K562 (cell line): Measurements from ENCODE around the gene TOX2. TPM values are rescaled to one million over a fixed set of nuclear protein-coding genes. Genes with fewer than 3 reads are reported as not detected.

Experiments used
- ATAC-seq: fragments of 200-7000 bp; cut with Tn5 transposase; 3 replicates; pipeline ENCODE4 v1.9.1; 2020; ENCODE audit warnings: moderate library complexity
- BruUV-seq: library from RNA; stranded (reverse); fragments of 400-500 nt; replicated peaks from 2 replicates; lab custom pipeline; 2021; lab: Mats Ljungman, UMichigan
- CTCF ChIA-PET: fragments of 300-600 bp; formaldehyde crosslinking; extraction: SDS; loops from one replicate; lab custom pipeline; 2021; ENCODE audit warnings: low intra/inter-chr PET ratio; lab: Yijun Ruan, JAX
- POLR2A ChIA-PET: fragments of 300-600, 350-650 bp; sonication (Branson Sonifier 250); formaldehyde crosslinking; extraction: SDS; loops from one replicate; lab custom pipeline; 2021; ENCODE audit warnings: antibody characterized with exemption, inconsistent platforms; lab: Yijun Ruan, JAX
- DNase-seq, 4 experiments: peaks; one replicate each; pipeline versions ENCODE4 v3.0.0 to v3.0.0-alpha.2; 2011 to 2018; ENCODE audit warnings: low spot score in 3 of 4, mixed read lengths in 3 of 4; ENCODE audit errors: extremely low read depth in 1 of 4
- FAIRE-seq: peaks from 2 replicates; lab custom pipeline; 2011; peaks lifted over from hg19 to GRCh38; lab: Jason Lieb, UNC
- H2AFZ ChIP-seq: 2 replicates; pipeline ENCODE4 v1.6.0; 2011; ENCODE audit warnings: low read depth, low read length, control low read depth, inconsistent platforms
- H3K27ac ChIP-seq: fragments of 200-600 bp; 3 replicates; pipeline ENCODE4 v1.8.0; 2011; ENCODE audit warnings: low read depth, mild to moderate bottlenecking, control low read depth, inconsistent platforms, low read length, moderate library complexity, mixed read lengths; ENCODE audit errors: extremely low read depth
- H3K27me3 ChIP-seq, 2 experiments: fragments of 300-600 bp in 1 of 2; 2 replicates in 1 of 2; 3 replicates in 1 of 2; pipeline versions ENCODE4 v1.6.0 to v1.8.0; 2011; ENCODE audit warnings: inconsistent platforms in 2 of 2, low read length in 2 of 2, mild to moderate bottlenecking in 1 of 2, mixed read lengths in 1 of 2, moderate library complexity in 1 of 2; ENCODE audit not compliant: control insufficient read depth in 2 of 2, insufficient read depth in 2 of 2
- H3K36me3 ChIP-seq: fragments of 300-600 bp; 3 replicates; pipeline ENCODE4 v1.8.0; 2011; ENCODE audit warnings: mild to moderate bottlenecking, low read length, inconsistent platforms; ENCODE audit not compliant: control insufficient read depth, insufficient read depth
- H3K4me1 ChIP-seq, 2 experiments: fragments of 200-600 bp in 1 of 2; replicated peaks in 1 of 2; 2 replicates in 1 of 2; 3 replicates in 1 of 2; pipeline versions ENCODE4 v1.5.1 to v1.8.0; 2011; ENCODE audit warnings: inconsistent platforms in 2 of 2, low read length in 2 of 2, mild to moderate bottlenecking in 1 of 2, mixed read lengths in 1 of 2, moderate library complexity in 1 of 2; ENCODE audit not compliant: control insufficient read depth in 2 of 2, insufficient read depth in 2 of 2
- H3K4me2 ChIP-seq: 2 replicates; pipeline ENCODE4 v1.6.1; 2011; ENCODE audit warnings: low read length, control low read depth, inconsistent platforms, mixed read lengths; ENCODE audit not compliant: insufficient read depth
- H3K4me3 ChIP-seq: fragments of 200-600 bp; sonication (generic), shearing (Covaris generic); 2 replicates; pipeline ENCODE4 v1.5.1; 2016; ENCODE audit warnings: control low read depth, inconsistent platforms
- H3K79me2 ChIP-seq: fragments of 200-600 bp; 3 replicates; pipeline ENCODE4 v1.8.0; 2011; ENCODE audit warnings: low read length, inconsistent platforms; ENCODE audit not compliant: control insufficient read depth, insufficient read depth
- H3K9ac ChIP-seq, 2 experiments: 2 replicates each; pipeline versions ENCODE4 v1.6.0 to v1.6.1; 2011; ENCODE audit warnings: low read depth in 2 of 2, low read length in 2 of 2, control low read depth in 1 of 2, inconsistent platforms in 1 of 2, mild to moderate bottlenecking in 1 of 2, mixed read lengths in 1 of 2; ENCODE audit not compliant: insufficient read depth in 1 of 2
- H3K9me1 ChIP-seq: one replicate; pipeline ENCODE4 v1.6.0; 2011; ENCODE audit warnings: inconsistent platforms, mild to moderate bottlenecking, low read length, moderate library complexity; ENCODE audit not compliant: control insufficient read depth, insufficient read depth
- H3K9me3 ChIP-seq: replicated peaks from 2 replicates; pipeline ENCODE4 v1.5.1; 2011; ENCODE audit warnings: low read depth, low read length, inconsistent platforms; ENCODE audit not compliant: control insufficient read depth, insufficient read depth
- H4K20me1 ChIP-seq: replicated peaks from 2 replicates; pipeline ENCODE4 v1.6.1; 2011; ENCODE audit warnings: low read length, inconsistent platforms, mixed read lengths; ENCODE audit not compliant: control insufficient read depth, insufficient read depth
- DDX20 ChIP-seq: fragments of 450-650 bp; IDR thresholded peaks from 2 replicates; pipeline ENCODE4 v1.6.1; 2016; ENCODE audit warnings: missing genetic modification characterization, low read depth, mild to moderate bottlenecking, missing compliant biosample characterization, moderate library complexity
- EZH2 ChIP-seq: IDR thresholded peaks from 2 replicates; pipeline ENCODE4 v1.6.1; 2012; ENCODE audit warnings: low read depth, mild to moderate bottlenecking, inconsistent platforms, low read length, borderline replicate concordance
- NCOR1 ChIP-seq: fragments of 450-650 bp; IDR thresholded peaks from 2 replicates; pipeline ENCODE4 v1.6.1; 2016; ENCODE audit warnings: mild to moderate bottlenecking, moderate library complexity
- NR3C1 ChIP-seq: sonication (generic); formaldehyde crosslinking; IDR thresholded peaks from 2 replicates; pipeline ENCODE4 v1.8.1; 2022; ENCODE audit warnings: missing genetic modification reagents
- RBBP5 ChIP-seq: fragments of 200-600 bp; sonication (generic); IDR thresholded peaks from 2 replicates; pipeline ENCODE4 v1.6.1; 2012; ENCODE audit warnings: borderline replicate concordance, mild to moderate bottlenecking, low read length, control low read depth, inconsistent platforms; ENCODE audit not compliant: insufficient read depth, poor library complexity, severe bottlenecking
- RBM34 ChIP-seq: fragments of 200-400 bp; formaldehyde crosslinking; IDR thresholded peaks from 2 replicates; pipeline ENCODE4 v1.6.1; 2018; ENCODE audit warnings: low read length, borderline replicate concordance; ENCODE audit not compliant: insufficient read depth
- TARDBP ChIP-seq: fragments of 450-650 bp; IDR thresholded peaks from 2 replicates; pipeline ENCODE4 v1.6.1; 2016
- ZFP30 ChIP-seq: fragments of 250-450 bp; sonication (Bioruptor Pico); IDR thresholded peaks from 2 replicates; pipeline ENCODE4 v1.8.0; 2022; ENCODE audit warnings: moderate library complexity, mild to moderate bottlenecking, inconsistent platforms, borderline replicate concordance
- WGBS: fragments of 100-300 bp; shearing (Covaris generic); methylation state at CpG from one replicate; pipeline ENCODE4 v1.1.6; 2016; ENCODE audit warnings: low coverage, mixed read lengths; ENCODE audit not compliant: insufficient coverage; ENCODE audit errors: missing lambda C conversion rate; 5-methylcytosine and 5-hydroxymethylcytosine counted together
- in situ Hi-C: fragments of 300-500 bp; cut with MboI; formaldehyde crosslinking; loops from 4 replicates; pipeline ENCODE4 v1.15.0; 2018; ENCODE audit warnings: inconsistent platforms, mixed read lengths
- intact Hi-C: fragments of 100-400 bp; cut with micrococcal nuclease; formaldehyde crosslinking; loops from 2 replicates; pipeline ENCODE4 v1.14.2; 2022
- polyA plus RNA-seq, 8 experiments: library from polyadenylated mRNA; depleted of rRNA in 4 of 8; stranded (reverse) in 5 of 8; unstranded in 3 of 8; fragments of >200 nt; fragmentation: Nextera tagmentation in 2 of 8; fragmentation: Illumina TruSeq in 1 of 8; extraction: Ambion mirVana in 2 of 8; extraction: Trizol in 1 of 8; gene quantifications; 2 replicates each; pipeline versions ENCODE4 v1.2.1 to v1.2.3, GENCODE V29; 2011 to 2014; ENCODE audit warnings: inconsistent platforms in 1 of 8, missing spikeins in 1 of 8
- total RNA-seq, 7 experiments: library from RNA; depleted of rRNA in 6 of 7; stranded (reverse); fragments of >200 nt in 6 of 7; fragmentation: Illumina TruSeq in 2 of 7; extraction: Trizol in 2 of 7; gene quantifications; 2 replicates each; pipeline versions ENCODE4 v1.2.1 to v1.2.3, GENCODE V29; 2011 to 2021; ENCODE audit warnings: low replicate concordance in 1 of 7
- TF ChIP-seq, protein P1 (sequence below): IDR thresholded peaks from 2 replicates; pipeline ENCODE4 v1.6.1; 2014; ENCODE audit warnings: antibody characterized with exemption
- TF ChIP-seq, protein P2 (sequence below): fragments of 250-450 bp; sonication (Bioruptor Pico); IDR thresholded peaks from 2 replicates; pipeline ENCODE4 v1.6.1; 2021; ENCODE audit warnings: mild to moderate bottlenecking
- TF ChIP-seq, protein P3 (sequence below): IDR thresholded peaks from 3 replicates; pipeline ENCODE4 v1.6.1; 2011; ENCODE audit warnings: borderline replicate concordance, mild to moderate bottlenecking; ENCODE audit not compliant: insufficient read length, insufficient read depth

The TOX2 gene
- total and polyA plus RNA-seq, 9 of the 15 experiments (the other 6 are each of a cell fraction or from before 2014, with no cell fraction given), result not detected

DNA sequence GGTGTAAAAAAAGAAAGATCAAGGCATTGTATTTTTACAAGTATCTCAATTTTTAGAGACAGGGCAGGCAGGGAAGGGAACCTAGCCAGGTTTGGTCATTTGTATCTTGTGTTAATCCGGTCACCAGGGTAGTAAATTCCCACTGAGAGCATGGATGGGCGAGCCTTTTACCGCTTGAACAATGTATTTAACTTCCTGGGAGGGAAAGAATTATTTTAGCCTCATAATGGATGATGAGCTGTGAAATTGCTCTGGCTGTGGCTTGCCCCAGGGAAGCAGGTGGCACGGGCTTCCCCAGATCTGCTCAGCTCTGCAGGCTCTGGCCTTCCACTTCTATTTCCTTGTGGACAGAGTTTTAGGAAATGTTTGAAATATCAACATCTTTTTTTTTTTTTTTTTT, 72.9 kb downstream of the TOX2 start (continued):
- TF ChIP-seq, protein P1, sequence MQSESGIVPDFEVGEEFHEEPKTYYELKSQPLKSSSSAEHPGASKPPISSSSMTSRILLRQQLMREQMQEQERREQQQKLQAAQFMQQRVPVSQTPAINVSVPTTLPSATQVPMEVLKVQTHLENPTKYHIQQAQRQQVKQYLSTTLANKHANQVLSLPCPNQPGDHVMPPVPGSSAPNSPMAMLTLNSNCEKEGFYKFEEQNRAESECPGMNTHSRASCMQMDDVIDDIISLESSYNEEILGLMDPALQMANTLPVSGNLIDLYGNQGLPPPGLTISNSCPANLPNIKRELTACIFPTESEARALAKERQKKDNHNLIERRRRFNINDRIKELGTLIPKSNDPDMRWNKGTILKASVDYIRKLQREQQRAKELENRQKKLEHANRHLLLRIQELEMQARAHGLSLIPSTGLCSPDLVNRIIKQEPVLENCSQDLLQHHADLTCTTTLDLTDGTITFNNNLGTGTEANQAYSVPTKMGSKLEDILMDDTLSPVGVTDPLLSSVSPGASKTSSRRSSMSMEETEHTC, result no peak
- TF ChIP-seq ZFP30 (CRISPR knock-in tag), result no peak

DNA sequence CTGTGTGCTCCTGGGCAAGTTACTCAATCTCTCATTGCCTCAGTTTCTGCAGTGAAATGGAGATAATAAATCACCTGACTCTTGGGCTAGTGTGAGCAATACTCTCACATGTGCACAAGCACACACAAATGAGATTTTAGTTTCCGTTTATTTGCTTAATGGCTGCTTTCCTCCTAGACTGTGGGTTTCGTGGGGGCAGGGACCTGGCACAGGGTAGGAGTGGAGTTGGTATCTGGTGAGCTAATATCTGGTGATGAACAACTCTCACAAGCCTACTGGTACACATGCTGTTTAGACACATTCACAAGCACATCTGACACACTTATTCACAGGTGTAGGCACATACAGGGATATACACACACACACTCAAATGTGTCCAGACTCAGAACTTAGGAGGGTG, 73.8 kb downstream of the TOX2 start:
- no peak overlapping the region for H2AFZ ChIP-seq
- 0% methylated on average over 2 of the region's 2 CpGs for WGBS
- H3K4me1 ChIP-seq, result no peaks in the 10 kb centered on the region
- H3K4me3 ChIP-seq, result no peak overlapping the region
- H4K20me1 ChIP-seq, result 0 out of 2 replicates have a peak, but pooled peaks cover 4% of the 10 kb centered on the region
- no peaks in the 10 kb centered on the region for H3K79me2 ChIP-seq
- intact Hi-C loops (no loop called here), in situ Hi-C loops (no loop called here)
- H3K27me3 ChIP-seq, result peaks cover 0 to 5% of the 10 kb centered on the region in 2 experiments; a peak in 2 of 5 replicates
- no peak overlapping the region for H3K27ac ChIP-seq
- no TSS peak for BruUV-seq
- no peak overlapping the region for H3K9ac ChIP-seq
- ChIA-PET POLR2A (interaction anchor here (1.3 kb wide), 1 partner anchor 35 kb away, joined by 3 read pairs; no protein-coding TSS in a partner anchor), CTCF (no interaction called here)
- H3K9me3 ChIP-seq, result no peaks in the 10 kb centered on the region
- H3K36me3 ChIP-seq, result no peaks in the 10 kb centered on the region
- H3K4me2 ChIP-seq, result no peak overlapping the region
- FAIRE-seq (no peak), ATAC-seq (no peak), DNase-seq (no peak)
- H3K9me1 ChIP-seq, result no peaks in the 10 kb centered on the region
- TF ChIP-seq, protein P2, sequence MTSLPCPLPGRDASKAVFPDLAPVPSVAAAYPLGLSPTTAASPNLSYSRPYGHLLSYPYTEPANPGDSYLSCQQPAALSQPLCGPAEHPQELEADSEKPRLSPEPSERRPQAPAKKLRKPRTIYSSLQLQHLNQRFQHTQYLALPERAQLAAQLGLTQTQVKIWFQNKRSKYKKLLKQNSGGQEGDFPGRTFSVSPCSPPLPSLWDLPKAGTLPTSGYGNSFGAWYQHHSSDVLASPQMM (CRISPR knock-in tag), result no peak
- TF ChIP-seq EZH2 (no peak), RBM34 (no peak), RBBP5 (no peak), NCOR1 (no peak), DDX20 (no peak), NR3C1 (CRISPR knock-in tag) (no peak), TARDBP (no peak)
- TF ChIP-seq, protein P3, sequence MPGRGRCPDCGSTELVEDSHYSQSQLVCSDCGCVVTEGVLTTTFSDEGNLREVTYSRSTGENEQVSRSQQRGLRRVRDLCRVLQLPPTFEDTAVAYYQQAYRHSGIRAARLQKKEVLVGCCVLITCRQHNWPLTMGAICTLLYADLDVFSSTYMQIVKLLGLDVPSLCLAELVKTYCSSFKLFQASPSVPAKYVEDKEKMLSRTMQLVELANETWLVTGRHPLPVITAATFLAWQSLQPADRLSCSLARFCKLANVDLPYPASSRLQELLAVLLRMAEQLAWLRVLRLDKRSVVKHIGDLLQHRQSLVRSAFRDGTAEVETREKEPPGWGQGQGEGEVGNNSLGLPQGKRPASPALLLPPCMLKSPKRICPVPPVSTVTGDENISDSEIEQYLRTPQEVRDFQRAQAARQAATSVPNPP, result no peak
